Measurements from ENCODE around the gene ADGRF1.

The ADGRF1 gene

DNA sequence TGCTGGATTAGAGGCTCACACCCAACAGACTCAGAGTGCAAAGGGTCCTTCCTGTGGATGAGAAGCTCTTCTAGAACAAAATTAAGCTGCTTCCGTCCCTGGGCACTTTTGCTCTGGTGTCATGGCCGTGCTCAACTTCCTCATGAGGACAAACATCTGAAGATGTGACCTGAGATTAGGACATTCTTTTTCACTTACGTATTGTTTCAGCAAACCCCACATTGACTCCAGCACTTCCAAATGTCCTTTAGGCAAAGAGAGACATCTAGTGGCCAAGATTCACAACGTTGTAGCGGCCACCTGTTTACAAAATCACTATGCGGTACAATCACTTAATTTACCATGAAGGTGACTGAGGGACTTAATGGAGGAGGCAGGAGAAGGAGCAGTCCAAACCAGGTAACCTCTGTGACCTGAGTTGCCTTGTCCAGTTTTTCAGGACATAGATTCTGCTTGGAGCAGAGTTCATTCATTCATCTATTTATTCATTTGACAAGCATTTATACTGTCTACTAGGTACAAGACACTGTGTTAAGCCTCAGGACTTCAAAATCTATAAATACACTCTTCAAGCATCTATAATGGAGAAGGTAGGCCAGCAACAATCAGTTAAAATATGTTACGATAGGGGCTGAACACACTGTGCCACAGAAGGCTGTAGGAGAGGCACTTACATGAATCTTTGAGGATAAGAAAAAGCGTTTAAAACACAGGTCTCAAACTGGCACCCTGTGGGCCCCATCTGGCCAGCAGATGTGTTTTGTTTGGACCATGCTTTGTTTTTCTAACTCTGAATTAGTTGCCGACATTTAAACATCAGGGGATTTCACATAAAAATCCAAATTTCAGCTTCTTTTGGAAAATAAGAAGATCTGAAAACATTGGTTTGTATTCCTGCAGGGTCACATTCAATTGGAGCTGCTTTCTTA lies 5.6 kb upstream of the ADGRF1 start:
- no peak for DNase-seq (ENCODE audit: low spot score)
- TF ChIP-seq, protein P1, sequence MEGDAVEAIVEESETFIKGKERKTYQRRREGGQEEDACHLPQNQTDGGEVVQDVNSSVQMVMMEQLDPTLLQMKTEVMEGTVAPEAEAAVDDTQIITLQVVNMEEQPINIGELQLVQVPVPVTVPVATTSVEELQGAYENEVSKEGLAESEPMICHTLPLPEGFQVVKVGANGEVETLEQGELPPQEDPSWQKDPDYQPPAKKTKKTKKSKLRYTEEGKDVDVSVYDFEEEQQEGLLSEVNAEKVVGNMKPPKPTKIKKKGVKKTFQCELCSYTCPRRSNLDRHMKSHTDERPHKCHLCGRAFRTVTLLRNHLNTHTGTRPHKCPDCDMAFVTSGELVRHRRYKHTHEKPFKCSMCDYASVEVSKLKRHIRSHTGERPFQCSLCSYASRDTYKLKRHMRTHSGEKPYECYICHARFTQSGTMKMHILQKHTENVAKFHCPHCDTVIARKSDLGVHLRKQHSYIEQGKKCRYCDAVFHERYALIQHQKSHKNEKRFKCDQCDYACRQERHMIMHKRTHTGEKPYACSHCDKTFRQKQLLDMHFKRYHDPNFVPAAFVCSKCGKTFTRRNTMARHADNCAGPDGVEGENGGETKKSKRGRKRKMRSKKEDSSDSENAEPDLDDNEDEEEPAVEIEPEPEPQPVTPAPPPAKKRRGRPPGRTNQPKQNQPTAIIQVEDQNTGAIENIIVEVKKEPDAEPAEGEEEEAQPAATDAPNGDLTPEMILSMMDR (IDR thresholded peaks at IDR 0.05) = peak; percentile 32
- H3K27ac ChIP-seq = no peak overlapping the region
- no peak overlapping the region for H3K4me3 ChIP-seq

DNA sequence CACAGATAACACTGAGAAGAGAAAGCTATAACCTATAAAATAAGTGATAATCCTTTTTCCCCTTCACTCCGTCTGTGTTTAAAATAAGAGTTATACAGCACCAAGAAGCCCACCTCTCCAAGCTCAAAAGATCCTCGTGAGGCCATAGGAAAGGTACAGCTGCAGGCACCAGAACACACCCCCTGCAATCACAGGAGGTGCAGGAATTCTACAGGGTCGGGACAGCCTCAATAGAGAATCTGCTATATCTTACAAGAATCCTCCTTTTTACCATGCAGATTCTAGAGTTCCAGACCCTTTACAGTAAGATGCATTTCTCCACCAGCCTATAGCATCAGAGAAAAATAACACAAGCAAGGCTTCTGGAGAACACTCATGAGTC lies 5.0 kb upstream of the ADGRF1 start:
- no peak overlapping the region for H3K27ac ChIP-seq
- DNase-seq (ENCODE audit: low spot score) = no peak
- TF ChIP-seq, protein P1 (IDR thresholded peaks at IDR 0.05) = no peak
- H3K4me3 ChIP-seq = no peak overlapping the region

DNA sequence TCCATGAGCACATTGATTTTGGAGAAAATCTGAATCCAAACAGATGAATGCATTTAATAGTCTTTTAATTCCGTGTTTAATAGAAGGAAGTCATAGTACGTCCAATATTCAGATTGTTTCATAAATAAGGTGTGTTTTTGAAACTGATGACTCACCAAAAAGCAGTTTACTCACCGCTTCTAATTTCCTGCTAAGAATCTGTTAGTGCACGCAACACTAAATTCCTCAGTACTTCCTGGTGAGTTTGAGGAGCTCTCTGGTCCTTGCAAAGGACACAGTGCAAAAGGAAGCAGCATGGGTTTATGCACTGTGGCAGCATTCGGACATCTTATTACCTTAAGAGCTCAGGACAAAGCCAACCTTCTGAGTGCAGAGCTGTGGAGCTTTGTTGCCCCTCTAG lies 2.3 kb upstream of the ADGRF1 start:
- DNase-seq (ENCODE audit: low spot score) = no peak
- Histone ChIP-seq H3K4me3 (no peak overlapping the region), H3K27ac (no peak overlapping the region)
- TF ChIP-seq, protein P1 (IDR thresholded peaks at IDR 0.05) = no peak

DNA sequence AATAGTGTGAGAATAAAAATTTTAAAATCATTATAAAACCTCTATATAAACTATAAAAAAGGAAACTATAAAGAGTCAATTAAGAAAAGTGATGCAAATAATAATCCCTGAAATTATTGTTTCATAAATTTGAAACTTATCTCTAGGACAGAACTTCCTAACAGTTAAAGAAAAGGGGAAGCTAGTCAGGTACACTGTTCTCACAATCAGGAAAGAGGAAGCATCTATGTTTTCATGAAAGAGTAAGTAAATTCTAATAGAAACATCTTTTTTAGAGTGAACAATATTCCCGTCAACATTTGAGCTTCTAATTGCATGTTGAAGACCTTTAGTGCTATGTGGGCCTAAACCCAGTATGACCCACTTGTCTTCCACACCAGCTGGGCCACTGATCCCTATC lies 1.2 kb upstream of the ADGRF1 start:
- DNase-seq (ENCODE audit: low spot score) = no peak
- H3K27ac ChIP-seq = no peak overlapping the region
- TF ChIP-seq, protein P1 (IDR thresholded peaks at IDR 0.05) = no peak

DNA sequence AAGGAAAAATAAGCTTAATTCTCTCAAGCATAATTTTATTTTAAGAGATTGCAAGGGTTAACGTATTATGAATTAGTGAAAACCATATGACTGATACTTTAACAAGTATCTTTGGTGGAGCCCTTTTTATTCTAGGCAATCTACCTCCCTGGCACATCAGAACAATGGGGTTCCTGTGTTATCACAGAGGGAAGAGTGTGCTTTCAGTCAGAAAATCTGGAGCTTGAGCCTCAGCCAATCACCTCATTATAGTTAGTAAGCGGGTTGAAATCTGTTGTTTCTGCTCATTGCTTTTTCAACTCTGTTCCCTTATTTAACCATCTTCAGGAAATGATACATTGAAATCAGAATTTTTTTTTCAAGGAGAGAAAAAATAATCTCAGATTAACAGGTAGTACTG lies 391 bp downstream of the ADGRF1 start:
- Histone ChIP-seq H3K27ac (no peak overlapping the region), H3K4me3 (no peak overlapping the region)
- DNase-seq (ENCODE audit: low spot score) = no peak
- TF ChIP-seq, protein P1 (IDR thresholded peaks at IDR 0.05) = no peak

More for the DNA sequence above, 1.2 kb upstream of the ADGRF1 start:
- no peak overlapping the region for H3K4me3 ChIP-seq

DNA sequence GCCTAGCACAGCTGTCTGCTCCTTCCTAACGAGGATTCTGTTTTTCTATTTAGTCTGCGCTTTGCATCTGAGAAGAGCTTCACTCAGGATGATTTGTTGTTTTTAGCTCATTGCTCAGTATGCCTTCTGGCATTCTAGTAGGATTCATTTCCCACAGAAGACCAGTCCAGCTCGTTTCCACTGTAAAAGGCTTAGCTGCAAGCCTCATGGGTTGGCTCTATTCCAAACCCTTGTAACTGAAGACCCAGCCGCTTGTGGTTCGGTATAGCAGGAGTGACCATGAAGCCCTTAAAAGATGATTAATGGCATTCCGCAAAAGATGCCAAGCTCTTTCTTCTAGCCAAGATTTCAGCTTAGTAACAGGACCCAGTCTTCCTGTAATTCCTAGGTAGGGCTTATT lies 7.2 kb downstream of the ADGRF1 start:
- DNase-seq (ENCODE audit: low spot score) = no peak
- TF ChIP-seq, protein P1 (IDR thresholded peaks at IDR 0.05) = no peak
- Histone ChIP-seq H3K27ac (no peak overlapping the region), H3K4me3 (no peak overlapping the region)

DNA sequence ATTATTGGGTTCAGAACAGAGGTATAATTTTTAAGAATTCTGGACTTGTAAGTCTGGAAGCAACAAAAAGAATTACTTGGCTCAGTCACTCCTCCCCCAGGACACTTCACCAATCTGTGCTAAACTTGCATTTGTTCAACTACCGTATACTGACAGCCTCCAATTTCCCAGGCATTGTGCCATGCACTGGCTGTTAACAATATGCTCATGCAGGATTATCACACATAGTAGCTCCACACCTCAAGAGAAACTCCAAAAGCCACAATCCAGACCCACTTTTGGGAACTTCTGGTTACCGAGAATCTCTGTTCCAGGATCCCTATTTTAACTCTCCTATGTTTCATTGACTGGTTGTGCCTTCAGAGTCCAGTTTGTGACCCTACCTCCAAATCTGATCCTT lies 7.7 kb downstream of the ADGRF1 start:
- no peak overlapping the region for H3K4me3 ChIP-seq

More for the DNA sequence above, 7.7 kb downstream of the ADGRF1 start:
- DNase-seq (ENCODE audit: low spot score) = no peak
- TF ChIP-seq, protein P1 (IDR thresholded peaks at IDR 0.05) = no peak
- no peak overlapping the region for H3K27ac ChIP-seq

All from coronary artery (tissue), 2 donors.